ENCODE data around the gene TRAF3. TPM values are rescaled to one million over a fixed set of nuclear protein-coding genes. Genes with fewer than 3 reads are reported as not detected.

The TRAF3 gene
- polyA plus RNA-seq, 1 of the 3 experiments (the other 2 are of a cell fraction), result 17.9 TPM

GRCh38 chr14:102955636-102956408 is 178.6 kb downstream of the TRAF3 start (continued):
- TF ChIP-seq REST (IDR thresholded peaks at IDR 0.05; ENCODE audit: low read depth, low read length), result no peak

- Histone ChIP-seq H3K4me2 (no peak overlapping the region), H3K36me3 (replicated peaks in 1 of 2; ENCODE audit: control insufficient read depth in 1 of 2, insufficient read depth in 2 of 2, low read length in 1 of 2) (peaks cover 63 to 65% of the 10 kb centered on the region in 2 experiments)
- POLR2A ChIA-PET, result no interaction called here
These were observed 180.0 kb downstream of the TRAF3 start for GRCh38 chr14:102957222-102957621.

DNA sequence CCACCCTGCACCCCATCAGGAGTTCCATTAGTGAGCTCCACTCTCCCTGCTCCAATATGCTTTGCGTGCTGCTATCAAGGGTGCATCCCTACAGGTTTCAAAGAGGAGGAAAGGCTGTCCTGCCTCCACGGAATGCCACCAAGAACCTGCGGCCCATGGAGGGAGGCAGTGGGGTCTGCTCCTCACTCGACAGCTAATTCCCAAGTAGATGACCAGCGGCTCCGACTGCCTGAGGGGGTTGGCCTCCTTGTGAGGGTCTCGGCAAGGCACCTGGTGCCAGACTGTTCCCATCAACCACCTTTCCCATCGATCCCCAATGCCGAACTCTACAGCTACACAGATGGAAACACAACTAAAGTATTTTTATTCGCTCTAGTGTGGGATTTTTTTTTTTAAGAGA is 181.2 kb downstream of the TRAF3 start:
- no peak overlapping the region for H2AFZ ChIP-seq (ENCODE audit: low read depth)
- no peaks in the 10 kb centered on the region for H3K9me3 ChIP-seq
- no peaks in the 10 kb centered on the region for H4K20me1 ChIP-seq (ENCODE audit: insufficient read depth)
- peaks cover 61 to 66% of the 10 kb centered on the region in 2 experiments for H3K36me3 ChIP-seq (replicated peaks in 1 of 2; ENCODE audit: control insufficient read depth in 1 of 2, insufficient read depth in 2 of 2, low read length in 1 of 2)
- H3K27ac ChIP-seq (ENCODE audit: low read depth in 2 of 2, low read length in 1 of 2), result no peak overlapping the region
- ChIA-PET CTCF (interaction anchor here (0.5 to 1.5 kb wide), 4 partner anchors 13 to 264 kb away, joined by 3 to 4 read pairs (median 3); no protein-coding TSS in a partner anchor), POLR2A (no interaction called here)
- H3K9ac ChIP-seq, result no peak overlapping the region
- WGBS (ENCODE audit: low lambda C conversion rate), result over 99% methylated on average over 10 of the region's 10 CpGs
- no peak for DNase-seq
- H3K4me2 ChIP-seq, result no peak overlapping the region
- H3K9me2 ChIP-seq, result no peaks in the 10 kb centered on the region
- H3K4me3 ChIP-seq (ENCODE audit: low read depth in 2 of 2, low read length in 1 of 2), result no peak overlapping the region
- peaks cover 3% of the 10 kb centered on the region for H3F3A ChIP-seq (replicated peaks; ENCODE audit: insufficient read depth)
- no peaks in the 10 kb centered on the region for H3K79me2 ChIP-seq (ENCODE audit: insufficient read depth)
- no peaks in the 10 kb centered on the region for H3K27me3 ChIP-seq (ENCODE audit: insufficient read depth)
- peaks cover 0 to 18% of the 10 kb centered on the region in 2 experiments; a peak in 1 of 4 replicates for H3K4me1 ChIP-seq (ENCODE audit: control insufficient read depth in 1 of 2, insufficient read depth in 2 of 2, low read depth in 1 of 2, low read length in 1 of 2)
- no peak for TF ChIP-seq TAF1 (IDR thresholded peaks at IDR 0.05; ENCODE audit: borderline replicate concordance, low read depth, low read length)
- no peak for TF ChIP-seq SIN3A (IDR thresholded peaks at IDR 0.05; ENCODE audit: borderline replicate concordance, low read depth, low read length)
- TF ChIP-seq, protein P1, sequence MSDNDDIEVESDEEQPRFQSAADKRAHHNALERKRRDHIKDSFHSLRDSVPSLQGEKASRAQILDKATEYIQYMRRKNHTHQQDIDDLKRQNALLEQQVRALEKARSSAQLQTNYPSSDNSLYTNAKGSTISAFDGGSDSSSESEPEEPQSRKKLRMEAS (IDR thresholded peaks at IDR 0.05; ENCODE audit: low read depth), result no peak
- no peak for TF ChIP-seq MEF2A (IDR thresholded peaks at IDR 0.05; ENCODE audit: borderline replicate concordance, low read depth)
- TF ChIP-seq REST (IDR thresholded peaks at IDR 0.05; ENCODE audit: low read depth, low read length), result no peak
- TF ChIP-seq RAD21 (IDR thresholded peaks at IDR 0.05; ENCODE audit: low read length), result no peak
- TF ChIP-seq TEAD4 (IDR thresholded peaks at IDR 0.05; ENCODE audit: borderline replicate concordance, insufficient read depth), result no peak
- no peak for TF ChIP-seq ZBTB33 (IDR thresholded peaks at IDR 0.05; ENCODE audit: borderline replicate concordance, low read depth)

More at GRCh38 chr14:102957222-102957621, 180.0 kb downstream of the TRAF3 start:
- no peak overlapping the region for H3K4me3 ChIP-seq (ENCODE audit: low read depth in 2 of 2, low read length in 1 of 2)
- no peaks in the 10 kb centered on the region for H3K9me2 ChIP-seq
- no peak overlapping the region for H3K27ac ChIP-seq (ENCODE audit: low read depth in 2 of 2, low read length in 1 of 2)
- H3K79me2 ChIP-seq (ENCODE audit: insufficient read depth), result no peaks in the 10 kb centered on the region
- peaks cover 0 to 18% of the 10 kb centered on the region in 2 experiments; a peak in 1 of 4 replicates for H3K4me1 ChIP-seq (ENCODE audit: control insufficient read depth in 1 of 2, insufficient read depth in 2 of 2, low read depth in 1 of 2, low read length in 1 of 2)
- H3K9me3 ChIP-seq, result no peaks in the 10 kb centered on the region
- TF ChIP-seq GATA2 (CRISPR knock-in tag; IDR thresholded peaks at IDR 0.05), result peak; percentile 58
- TF ChIP-seq, protein P2, sequence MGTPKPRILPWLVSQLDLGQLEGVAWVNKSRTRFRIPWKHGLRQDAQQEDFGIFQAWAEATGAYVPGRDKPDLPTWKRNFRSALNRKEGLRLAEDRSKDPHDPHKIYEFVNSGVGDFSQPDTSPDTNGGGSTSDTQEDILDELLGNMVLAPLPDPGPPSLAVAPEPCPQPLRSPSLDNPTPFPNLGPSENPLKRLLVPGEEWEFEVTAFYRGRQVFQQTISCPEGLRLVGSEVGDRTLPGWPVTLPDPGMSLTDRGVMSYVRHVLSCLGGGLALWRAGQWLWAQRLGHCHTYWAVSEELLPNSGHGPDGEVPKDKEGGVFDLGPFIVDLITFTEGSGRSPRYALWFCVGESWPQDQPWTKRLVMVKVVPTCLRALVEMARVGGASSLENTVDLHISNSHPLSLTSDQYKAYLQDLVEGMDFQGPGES (IDR thresholded peaks at IDR 0.05; ENCODE audit: low read depth, low read length), result no peak
- CTCF ChIA-PET, result interaction anchor here (1.0 to 1.2 kb wide), 2 partner anchors 12 to 262 kb away, joined by 3 to 5 read pairs; no protein-coding TSS in a partner anchor
- DNase-seq, result peak; percentile 53
- H3K9ac ChIP-seq, result no peak overlapping the region
- H3F3A ChIP-seq (replicated peaks; ENCODE audit: insufficient read depth), result peaks cover 3% of the 10 kb centered on the region
- 85% methylated on average over 10 of the region's 10 CpGs for WGBS (ENCODE audit: low lambda C conversion rate)
- no peak overlapping the region for H2AFZ ChIP-seq (ENCODE audit: low read depth)
- H3K27me3 ChIP-seq (ENCODE audit: insufficient read depth), result no peaks in the 10 kb centered on the region
- no peaks in the 10 kb centered on the region for H4K20me1 ChIP-seq (ENCODE audit: insufficient read depth)

All from SK-N-SH (cell line).